ENCODE measurements around the gene SLC39A12.

The SLC39A12 gene

DNA sequence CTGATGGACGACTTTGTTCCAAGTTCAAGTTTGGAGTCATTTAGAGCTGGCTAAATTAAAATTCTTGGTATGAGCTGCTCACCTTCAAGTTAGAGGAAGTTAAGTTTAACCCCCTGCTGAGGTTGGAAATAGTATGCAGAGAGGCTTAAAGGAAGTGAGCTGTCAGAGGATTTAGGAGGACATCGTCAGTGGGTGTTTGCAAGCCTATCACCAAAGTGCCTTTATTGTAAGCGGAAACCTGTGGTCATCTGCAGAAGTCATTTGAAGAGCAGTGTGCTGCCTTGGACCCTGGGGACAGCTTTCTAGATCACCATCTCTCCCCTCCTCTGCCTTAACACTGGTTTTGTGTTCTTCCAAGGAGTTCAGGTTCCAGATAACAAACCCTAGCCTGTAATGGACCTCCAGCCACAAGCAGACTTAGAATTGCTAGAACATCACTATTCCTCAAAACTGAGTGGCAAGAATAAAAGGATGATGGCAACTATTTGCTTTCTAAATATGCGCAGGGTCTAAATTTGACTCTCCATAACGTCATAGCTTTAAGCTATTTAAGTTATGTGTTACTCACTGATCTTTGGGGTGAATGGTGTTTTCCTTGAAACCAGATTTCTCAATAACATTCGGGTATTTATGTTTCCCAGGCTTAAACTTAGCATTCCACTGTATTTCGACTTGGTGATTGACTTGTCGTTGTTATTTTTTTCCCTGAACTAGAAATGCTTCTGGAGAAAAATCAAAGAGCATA is 93.4 kb downstream of the SLC39A12 start:
- no peak for DNase-seq (ENCODE audit: low read depth in 2 of 2)

DNA sequence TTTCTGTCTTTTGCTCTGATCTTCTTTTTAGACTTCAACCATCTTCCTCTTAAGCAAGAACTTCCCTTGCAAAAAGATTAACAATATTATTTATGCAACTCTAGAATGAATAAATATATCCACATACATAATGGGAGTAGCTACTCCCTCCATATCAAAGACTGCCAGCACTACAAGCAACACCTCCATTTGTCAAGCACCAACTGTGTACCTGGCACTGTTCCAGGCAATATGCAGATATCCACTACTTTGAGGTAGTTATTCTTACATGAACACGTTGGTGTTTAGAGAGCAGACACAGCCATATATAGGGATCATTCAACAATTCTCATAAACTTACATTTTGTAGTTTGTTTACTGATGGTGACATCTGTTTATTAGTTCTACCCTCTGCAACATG is 104.9 kb downstream of the SLC39A12 start:
- DNase-seq (ENCODE audit: low read depth in 2 of 2) = no peak

- no peak for DNase-seq (ENCODE audit: low read depth in 2 of 2)
Observed at GRCh38 chr10:18059826-18060559, 108.3 kb downstream of the SLC39A12 start.

DNA sequence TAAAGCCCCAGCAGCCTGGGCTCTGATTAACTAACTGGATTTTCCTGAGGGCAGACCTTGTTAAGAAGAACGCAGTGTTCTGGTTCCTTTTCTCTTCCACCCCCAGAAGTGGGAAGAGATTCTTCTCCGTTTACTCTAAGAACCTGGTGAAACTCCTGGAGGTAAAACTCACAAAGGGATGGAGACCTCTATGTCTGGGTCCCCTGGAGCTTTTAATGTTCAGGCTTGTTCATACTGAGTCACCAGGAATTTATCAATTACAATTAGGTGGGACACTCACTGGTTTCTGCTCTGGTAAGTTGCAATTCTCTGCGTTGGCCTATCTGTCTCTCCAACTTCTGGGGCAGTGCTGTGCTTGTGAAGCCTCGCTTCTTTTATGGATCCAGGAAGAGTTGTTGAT is 115.2 kb downstream of the SLC39A12 start:
- DNase-seq (ENCODE audit: low read depth in 2 of 2) = no peak

GRCh38 chr10:18068401-18068800 is 116.7 kb downstream of the SLC39A12 start:
- no peak for DNase-seq (ENCODE audit: low read depth in 2 of 2)

- DNase-seq (ENCODE audit: low read depth in 2 of 2) = no peak
Observed at GRCh38 chr10:18071591-18071990, 119.9 kb downstream of the SLC39A12 start.

DNA sequence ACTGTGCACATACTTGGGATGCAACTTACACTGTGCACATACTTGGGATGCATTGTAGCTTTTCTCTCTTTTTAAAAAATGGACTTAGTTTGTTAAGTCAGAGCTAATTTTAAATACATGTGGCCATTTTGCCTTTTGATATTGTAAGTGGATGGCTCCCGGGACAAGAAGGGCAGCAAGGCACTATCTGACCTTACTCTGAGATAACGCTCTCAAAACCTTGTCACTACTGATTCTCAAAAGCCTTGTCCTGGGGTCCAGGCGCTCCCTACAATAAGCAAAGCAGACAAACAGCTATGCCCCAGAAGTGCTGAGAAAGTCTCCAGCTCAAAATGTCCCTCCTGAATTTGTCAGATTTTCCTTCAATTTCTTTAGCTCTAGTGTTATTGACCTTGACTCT is 121.6 kb downstream of the SLC39A12 start:
- DNase-seq (ENCODE audit: low read depth in 2 of 2) = no peak

DNA sequence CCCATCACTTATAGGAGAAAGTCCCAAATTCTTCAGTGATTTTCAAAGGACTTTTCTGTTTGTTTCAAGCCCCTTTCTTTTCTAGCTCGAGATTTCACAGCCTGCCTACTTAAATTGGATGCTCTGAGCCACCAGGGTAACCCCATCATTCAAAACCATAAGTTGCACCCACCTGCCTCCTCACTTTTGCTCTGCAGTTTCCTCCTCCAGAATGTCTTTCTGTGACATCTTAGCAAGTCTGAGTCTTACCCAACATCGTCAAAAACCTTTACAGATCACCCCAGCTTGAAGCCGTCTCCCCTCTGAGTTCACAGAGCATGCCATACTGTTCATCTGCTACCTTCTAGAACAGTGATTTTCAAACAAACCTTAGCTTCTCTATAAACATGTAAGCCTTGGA is 124.2 kb downstream of the SLC39A12 start:
- DNase-seq (ENCODE audit: low read depth in 2 of 2) = no peak

- no peak for DNase-seq (ENCODE audit: low read depth in 2 of 2)
Observed at GRCh38 chr10:18079665-18080295, 128.1 kb downstream of the SLC39A12 start.

DNA sequence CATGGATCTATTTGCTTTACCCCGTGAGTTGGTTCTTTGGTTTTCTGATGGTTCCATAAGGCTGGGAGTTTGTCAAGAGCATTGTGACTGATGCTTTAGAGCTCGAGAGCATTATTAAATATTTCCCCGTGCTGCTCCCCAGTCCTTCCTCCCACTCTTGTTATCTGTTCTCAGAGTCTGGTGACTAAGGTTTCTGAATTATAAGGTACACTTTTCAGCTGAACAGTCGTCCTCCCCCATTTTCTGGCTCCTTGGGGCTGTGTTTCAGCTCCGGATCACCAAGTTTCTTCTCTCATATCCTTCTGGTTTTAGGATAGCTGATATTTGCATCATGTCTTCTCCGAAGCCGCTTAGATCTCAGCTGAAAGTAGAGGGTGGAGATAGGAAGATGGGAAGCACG is 130.7 kb downstream of the SLC39A12 start:
- DNase-seq (ENCODE audit: low read depth in 2 of 2) = no peak

- DNase-seq (ENCODE audit: low read depth in 2 of 2) = no peak
Observed at GRCh38 chr10:18085855-18086254, 134.1 kb downstream of the SLC39A12 start.

DNA sequence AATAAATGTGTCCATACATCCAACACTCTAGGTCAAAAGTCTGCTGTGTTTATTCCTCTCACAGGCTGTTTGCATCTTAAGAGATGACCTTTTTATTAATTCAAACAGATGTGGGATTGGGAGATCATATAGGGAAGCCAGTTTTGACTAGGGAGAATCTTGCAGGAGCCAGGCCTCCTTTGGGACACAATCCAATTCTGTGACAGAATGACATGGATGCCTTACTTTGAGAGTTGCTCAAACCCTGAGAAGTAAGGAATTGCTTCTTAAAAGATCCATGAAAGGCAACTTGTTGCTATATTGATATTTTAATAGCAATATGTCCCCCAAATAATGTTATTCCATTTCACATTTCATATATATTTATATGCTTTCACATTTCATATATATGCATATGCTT is 135.0 kb downstream of the SLC39A12 start:
- no peak for DNase-seq (ENCODE audit: low read depth in 2 of 2)

DNA sequence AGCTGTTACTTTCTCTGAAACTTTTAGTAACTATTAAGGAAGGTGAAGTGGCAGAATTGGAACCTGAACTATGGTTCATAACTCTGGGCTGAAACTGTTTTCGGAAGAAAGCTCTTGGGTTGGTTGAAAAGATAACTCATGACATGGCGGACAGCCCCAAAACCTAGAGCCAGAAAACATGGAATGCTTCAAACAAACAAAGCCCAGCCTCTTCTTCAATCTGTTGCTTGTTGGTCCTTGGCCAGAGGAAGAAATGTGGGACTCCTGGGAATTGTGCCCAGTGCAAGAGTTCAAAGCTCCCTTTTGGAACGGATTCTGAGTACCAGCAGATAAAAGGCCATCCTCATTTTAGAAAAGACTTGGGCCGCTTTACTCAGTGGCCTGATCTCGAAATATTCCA is 135.6 kb downstream of the SLC39A12 start:
- DNase-seq (ENCODE audit: low read depth in 2 of 2) = no peak
